CD4-positive, alpha-beta T cell treated with Interleukin-4 for 4 hours (primary cell): ENCODE results near the gene TBC1D5.
"Not testable (repeated sequence)": the region's sequence is repeated elsewhere in the genome, so short reads cannot be mapped to it uniquely, and the experiment has no call there.

Source experiments
- DNase-seq: peaks from one replicate; pipeline ENCODE4 v3.0.0-alpha.2; 2020

Gene TBC1D5

GRCh38 chr3:17747174-17747889 is 4.9 kb upstream of the TBC1D5 start:
- DNase-seq, result no peak

GRCh38 chr3:17745894-17746293 is 3.5 kb upstream of the TBC1D5 start:
- DNase-seq, result no peak

- DNase-seq, result no peak
These were observed 2.9 kb upstream of the TBC1D5 start for GRCh38 chr3:17745301-17745700.

GRCh38 chr3:17744693-17745092 is 2.3 kb upstream of the TBC1D5 start:
- DNase-seq, result no peak

- DNase-seq, result no peak
These were observed 1.2 kb upstream of the TBC1D5 start for GRCh38 chr3:17743658-17743995.

- DNase-seq, result no peak
These were observed 638 bp upstream of the TBC1D5 start for GRCh38 chr3:17742880-17743657.

GRCh38 chr3:17741621-17742101 is 770 bp downstream of the TBC1D5 start:
- no peak for DNase-seq

GRCh38 chr3:17740721-17741141 is 1.7 kb downstream of the TBC1D5 start:
- DNase-seq, result no peak

GRCh38 chr3:17738921-17739320 is 3.5 kb downstream of the TBC1D5 start:
- no peak for DNase-seq

- no peak for DNase-seq
These were observed 4.2 kb downstream of the TBC1D5 start for GRCh38 chr3:17738219-17738618.

GRCh38 chr3:17737591-17737990 is 4.8 kb downstream of the TBC1D5 start:
- DNase-seq, result no peak

GRCh38 chr3:17735362-17735761 is 7.1 kb downstream of the TBC1D5 start:
- DNase-seq, result not testable (repeated sequence)

GRCh38 chr3:17733768-17734167 is 8.7 kb downstream of the TBC1D5 start:
- no peak for DNase-seq

GRCh38 chr3:17733215-17733614 is 9.2 kb downstream of the TBC1D5 start:
- DNase-seq, result no peak

GRCh38 chr3:17730318-17730967 is 12.0 kb downstream of the TBC1D5 start:
- no peak for DNase-seq

GRCh38 chr3:17726313-17726712 is 16.1 kb downstream of the TBC1D5 start:
- DNase-seq, result no peak

- DNase-seq, result not testable (repeated sequence)
These were observed 16.6 kb downstream of the TBC1D5 start for GRCh38 chr3:17725844-17726243.

GRCh38 chr3:17724948-17725347 is 17.5 kb downstream of the TBC1D5 start:
- no peak for DNase-seq

GRCh38 chr3:17724122-17724521 is 18.3 kb downstream of the TBC1D5 start:
- DNase-seq, result no peak

GRCh38 chr3:17717411-17717810 is 25.0 kb downstream of the TBC1D5 start:
- no peak for DNase-seq

- no peak for DNase-seq
These were observed 28.0 kb downstream of the TBC1D5 start for GRCh38 chr3:17714473-17714872.

- no peak for DNase-seq
These were observed 33.1 kb downstream of the TBC1D5 start for GRCh38 chr3:17709236-17709810.

- DNase-seq, result no peak
These were observed 34.5 kb downstream of the TBC1D5 start for GRCh38 chr3:17707813-17708543.
